GM21737 (cell line): Measurements from ENCODE around the gene STX16.

Experiments
- ATAC-seq: cut with Tn5 transposase; IDR thresholded peaks from one replicate; pipeline ENCODE4 v1.9.1; 2021; ENCODE audit warnings: mild to moderate bottlenecking, moderate library complexity; ENCODE audit not compliant: unreplicated experiment

STX16 gene

GRCh38 chr20:58695895-58696375, 44.9 kb downstream of the STX16 start:
- no peak for ATAC-seq

- no peak for ATAC-seq
Measured at GRCh38 chr20:58696411-58696961, 45.4 kb downstream of the STX16 start.

GRCh38 chr20:58697201-58697866, 46.3 kb downstream of the STX16 start:
- no peak for ATAC-seq

- no peak for ATAC-seq
Measured at GRCh38 chr20:58697867-58698703, 47.0 kb downstream of the STX16 start.

- no peak for ATAC-seq
Measured at GRCh38 chr20:58698741-58699622, 47.9 kb downstream of the STX16 start.

- no peak for ATAC-seq
Measured at GRCh38 chr20:58699623-58700107, 48.6 kb downstream of the STX16 start.

- no peak for ATAC-seq
Measured at GRCh38 chr20:58700121-58700821, 49.2 kb downstream of the STX16 start.

- ATAC-seq = no peak
Measured at GRCh38 chr20:58700823-58701222, 49.7 kb downstream of the STX16 start.

GRCh38 chr20:58701431-58702160, 50.5 kb downstream of the STX16 start:
- no peak for ATAC-seq

- no peak for ATAC-seq
Measured at GRCh38 chr20:58702161-58702510, 51.1 kb downstream of the STX16 start.

GRCh38 chr20:58702859-58703648, 52.0 kb downstream of the STX16 start:
- ATAC-seq = no peak

GRCh38 chr20:58703765-58704371, 52.8 kb downstream of the STX16 start:
- ATAC-seq = no peak

- ATAC-seq = no peak
Measured at GRCh38 chr20:58705208-58705926, 54.3 kb downstream of the STX16 start.

GRCh38 chr20:58706150-58706892, 55.2 kb downstream of the STX16 start:
- no peak for ATAC-seq

- ATAC-seq = no peak
Measured at GRCh38 chr20:58706975-58707681, 56.0 kb downstream of the STX16 start.

- ATAC-seq = no peak
Measured at GRCh38 chr20:58707770-58708169, 56.7 kb downstream of the STX16 start.
